NCI-H345 (cell line): Measurements from ENCODE around the gene UTS2.

Experiments
- DNase-seq: peaks from one replicate; lab custom pipeline; 2025; lab: John Stamatoyannopoulos, UW

Gene UTS2, protein sequence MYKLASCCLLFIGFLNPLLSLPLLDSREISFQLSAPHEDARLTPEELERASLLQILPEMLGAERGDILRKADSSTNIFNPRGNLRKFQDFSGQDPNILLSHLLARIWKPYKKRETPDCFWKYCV

DNA sequence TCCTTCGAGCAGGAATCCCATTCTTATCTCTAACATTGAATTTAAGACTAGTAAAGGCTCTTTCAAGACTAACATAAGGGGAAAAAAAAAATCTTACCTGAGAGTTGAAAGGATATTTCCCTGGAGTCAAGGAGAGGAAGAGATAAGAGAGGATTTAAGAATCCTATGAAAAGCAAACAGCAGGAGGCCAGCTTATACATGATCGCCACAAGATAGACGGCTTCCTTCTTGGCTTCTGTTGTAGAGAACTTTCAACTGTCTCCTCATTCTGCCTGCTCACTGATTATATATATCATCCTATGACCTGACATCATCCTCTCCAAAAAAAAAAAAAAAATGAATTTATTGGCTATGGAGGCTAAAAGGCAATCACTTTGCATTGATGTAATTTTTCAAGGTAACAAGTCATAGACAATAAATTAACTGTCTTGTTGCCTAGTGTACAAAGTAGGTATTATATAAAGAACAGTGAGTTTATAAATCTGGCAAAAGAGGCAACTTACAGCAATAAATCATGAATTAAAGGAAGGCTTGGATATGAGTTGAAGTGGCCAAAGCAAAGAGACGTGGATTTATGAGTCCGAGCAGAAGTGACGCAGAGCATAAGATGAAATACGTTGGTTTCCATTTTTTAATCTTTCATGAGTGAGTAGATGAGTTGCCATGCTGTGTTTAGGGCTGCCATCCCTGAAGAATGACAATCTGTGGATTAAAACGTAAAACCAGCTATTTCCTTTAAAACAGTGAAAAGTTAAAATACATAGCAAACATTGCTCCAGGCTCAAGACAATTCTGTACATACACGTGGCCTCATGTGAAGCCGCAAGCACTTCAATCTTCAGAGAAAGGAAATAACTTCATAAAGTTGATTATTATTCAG, at the start of gene UTS2:
Gene UTS2, minus strand, starts transcription at position 262 of the 880 bp plus-strand sequence. Its CDS starts 62 bp downstream, at position 200.
- no peak for DNase-seq

DNA sequence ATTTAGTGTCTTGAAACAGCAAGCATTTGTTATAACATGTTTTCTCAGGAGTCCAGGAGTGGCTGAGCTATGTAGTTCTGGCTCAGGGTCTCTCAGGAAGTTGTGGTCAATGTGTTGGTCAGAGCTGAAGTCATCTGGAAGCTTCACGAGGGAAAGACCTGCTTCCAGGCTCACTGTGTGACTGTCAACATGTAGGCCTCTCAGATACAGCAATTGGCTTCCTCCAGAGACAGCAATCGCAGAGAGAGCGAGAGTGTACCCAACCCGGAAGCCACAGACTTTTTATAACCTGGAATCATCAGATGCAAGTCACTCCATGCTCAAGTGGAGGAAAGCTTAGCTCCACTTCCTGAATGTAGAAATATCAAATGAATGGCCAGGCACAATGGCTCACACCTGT, 46.9 kb upstream of the UTS2 start:
- no peak for DNase-seq

DNA sequence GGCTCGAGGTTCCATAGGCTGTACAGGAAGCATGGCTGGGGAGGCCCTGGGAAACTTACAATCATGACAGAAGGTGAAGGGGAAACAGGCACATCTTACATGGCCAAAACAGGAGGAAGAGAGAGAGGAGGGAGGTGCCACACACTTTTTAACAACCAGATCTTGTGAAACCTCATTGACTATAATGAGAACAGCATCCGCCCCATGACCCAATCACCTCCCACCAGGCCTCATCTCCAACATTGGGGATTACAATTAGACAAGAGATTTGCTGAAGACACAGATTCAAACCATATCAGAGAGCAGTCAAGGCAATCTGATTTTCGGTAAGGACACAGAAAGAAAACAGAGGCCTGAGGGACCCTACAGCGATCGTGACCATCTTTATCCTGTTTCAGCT, 46.1 kb upstream of the UTS2 start:
- no peak for DNase-seq

DNA sequence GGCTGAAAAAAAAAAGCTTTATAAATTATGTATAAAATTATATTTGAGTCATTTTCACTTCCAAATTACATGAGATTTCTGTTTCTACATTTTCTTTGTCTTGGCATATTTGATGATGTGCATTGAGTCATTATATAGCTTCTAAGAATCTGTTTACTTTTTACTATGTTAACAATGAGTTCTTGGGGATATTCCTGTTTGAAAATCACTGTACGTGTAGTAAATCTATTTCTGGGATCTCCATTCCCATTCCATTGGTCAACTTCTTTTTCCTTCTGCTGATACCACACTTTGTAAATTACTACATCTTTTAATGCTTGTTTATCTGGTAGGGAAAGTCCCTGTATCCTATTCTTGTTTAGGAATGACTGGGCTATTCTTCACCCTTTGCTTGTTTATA, 44.1 kb upstream of the UTS2 start:
- no peak for DNase-seq

DNA sequence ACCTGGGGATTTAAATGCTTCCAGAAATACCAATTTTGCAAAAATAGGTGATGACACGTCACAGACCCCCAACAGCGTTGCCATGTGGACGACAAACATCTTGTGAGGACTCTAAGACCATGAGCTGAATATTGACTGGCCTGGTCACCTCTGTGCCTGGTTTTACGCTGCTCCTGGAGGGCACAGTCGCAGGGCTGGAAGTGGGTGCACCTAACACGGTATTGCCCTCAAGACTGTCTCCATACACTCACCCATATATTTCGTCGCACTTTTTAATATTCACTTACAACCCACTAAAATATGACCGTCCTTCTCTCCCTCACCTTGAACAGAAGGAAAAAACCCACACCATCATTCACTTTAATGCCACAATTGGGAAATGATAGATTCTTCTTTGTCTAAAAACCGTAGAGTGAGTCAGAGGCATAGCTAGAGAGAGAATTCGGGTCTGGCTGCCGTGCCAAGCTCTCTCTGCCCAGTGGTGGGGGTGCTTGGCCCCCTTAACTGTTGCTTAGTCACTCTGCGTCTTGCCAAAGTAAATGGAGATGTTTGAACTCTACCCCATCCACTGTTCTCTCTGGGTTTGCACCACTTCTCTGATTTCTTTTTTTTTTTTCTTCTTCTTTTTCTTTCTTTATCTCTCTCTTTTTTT, 40.8 kb upstream of the UTS2 start:
- no peak for DNase-seq

DNA sequence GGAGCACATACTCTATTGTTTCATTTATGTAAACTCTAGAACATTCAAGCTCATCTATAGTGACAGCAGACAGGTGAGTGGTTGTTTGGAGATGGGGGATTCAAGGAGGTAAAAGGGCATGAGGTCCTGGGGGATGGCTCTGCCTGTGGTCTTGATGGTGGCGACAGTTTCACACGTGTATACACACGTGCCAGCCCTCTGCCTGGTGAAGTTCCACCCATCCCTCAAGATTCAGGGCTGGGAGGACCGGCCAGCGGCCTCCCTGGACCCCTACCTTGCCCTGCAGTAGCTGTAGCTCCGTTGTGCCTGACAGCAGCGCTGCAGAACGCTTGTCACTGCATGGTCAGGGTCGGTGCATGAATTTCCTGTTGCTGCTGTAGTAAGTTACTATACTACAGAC, 38.9 kb upstream of the UTS2 start:
- DNase-seq = no peak

DNA sequence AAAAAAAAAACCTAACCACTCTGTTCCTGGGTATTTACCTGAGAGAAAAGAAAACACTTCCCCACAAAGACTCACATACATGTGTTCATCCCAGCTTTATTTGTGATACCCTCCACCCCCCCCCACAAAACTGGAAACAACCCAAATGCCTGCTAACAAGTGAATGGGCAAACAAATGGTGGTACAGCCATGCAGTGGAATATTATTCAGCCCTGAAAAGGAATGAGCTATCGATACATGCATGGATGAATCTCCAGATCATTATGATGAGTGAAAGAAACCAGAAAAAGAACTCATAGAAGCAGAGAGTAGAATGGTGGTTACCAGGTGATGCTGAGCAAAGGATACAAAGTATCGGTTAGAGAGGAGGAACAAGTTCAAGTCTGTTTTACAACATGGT, 38.0 kb upstream of the UTS2 start:
- DNase-seq = no peak

DNA sequence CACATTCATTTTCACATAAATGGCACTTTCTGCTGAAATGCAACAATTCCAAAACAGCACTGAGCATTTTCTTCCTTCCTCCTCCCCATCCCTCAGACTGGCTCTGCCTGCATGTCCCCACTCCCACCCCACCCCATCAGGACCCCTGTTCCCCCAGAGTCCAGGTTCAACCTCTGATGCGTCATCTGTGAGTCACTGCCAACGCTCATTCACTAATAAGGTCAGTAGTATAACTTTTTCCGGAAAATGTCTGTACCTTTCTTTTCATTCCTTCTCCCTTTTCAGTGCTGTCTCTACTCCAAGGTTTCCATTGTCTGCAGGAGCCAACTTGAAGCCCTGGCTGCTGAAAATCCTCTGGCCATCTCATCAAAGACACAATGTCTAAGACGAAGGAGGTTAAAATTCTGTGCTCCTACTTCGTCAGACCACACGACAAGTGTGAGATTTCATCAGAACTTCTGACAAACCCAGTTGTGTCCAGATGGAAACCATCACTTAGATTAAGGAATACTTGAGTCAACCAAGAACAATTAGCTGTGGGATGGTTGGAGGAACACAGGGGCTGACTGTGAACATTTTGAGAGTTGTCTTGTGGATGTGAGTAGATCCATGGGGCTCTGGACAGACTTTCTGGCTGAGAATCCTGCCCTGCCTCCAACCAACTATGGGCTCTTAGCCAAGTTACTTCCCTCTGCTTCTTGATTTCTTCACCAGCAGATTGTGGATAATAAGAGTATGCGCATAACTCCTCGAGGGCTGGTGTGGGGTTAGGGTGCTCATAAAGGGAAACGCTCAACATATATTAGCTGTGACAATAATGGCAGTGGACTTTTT, 35.6 kb upstream of the UTS2 start:
- no peak for DNase-seq

DNA sequence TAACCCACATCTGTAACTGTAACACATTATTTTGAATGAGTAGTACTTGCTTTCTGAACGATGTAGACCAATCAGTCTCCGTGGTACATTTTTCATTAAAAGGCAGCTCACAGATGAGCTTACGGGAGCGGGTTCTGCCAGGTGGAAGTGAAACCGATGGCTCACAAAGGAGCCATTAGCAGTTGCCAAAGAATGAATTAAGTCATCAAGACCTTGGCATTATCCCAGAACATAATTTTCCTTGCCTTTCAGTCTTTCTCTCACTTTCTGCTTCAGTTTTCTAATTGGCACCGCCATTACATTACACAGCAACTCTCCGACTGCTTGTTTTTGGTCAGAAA, 33.5 kb upstream of the UTS2 start:
- DNase-seq = no peak

DNA sequence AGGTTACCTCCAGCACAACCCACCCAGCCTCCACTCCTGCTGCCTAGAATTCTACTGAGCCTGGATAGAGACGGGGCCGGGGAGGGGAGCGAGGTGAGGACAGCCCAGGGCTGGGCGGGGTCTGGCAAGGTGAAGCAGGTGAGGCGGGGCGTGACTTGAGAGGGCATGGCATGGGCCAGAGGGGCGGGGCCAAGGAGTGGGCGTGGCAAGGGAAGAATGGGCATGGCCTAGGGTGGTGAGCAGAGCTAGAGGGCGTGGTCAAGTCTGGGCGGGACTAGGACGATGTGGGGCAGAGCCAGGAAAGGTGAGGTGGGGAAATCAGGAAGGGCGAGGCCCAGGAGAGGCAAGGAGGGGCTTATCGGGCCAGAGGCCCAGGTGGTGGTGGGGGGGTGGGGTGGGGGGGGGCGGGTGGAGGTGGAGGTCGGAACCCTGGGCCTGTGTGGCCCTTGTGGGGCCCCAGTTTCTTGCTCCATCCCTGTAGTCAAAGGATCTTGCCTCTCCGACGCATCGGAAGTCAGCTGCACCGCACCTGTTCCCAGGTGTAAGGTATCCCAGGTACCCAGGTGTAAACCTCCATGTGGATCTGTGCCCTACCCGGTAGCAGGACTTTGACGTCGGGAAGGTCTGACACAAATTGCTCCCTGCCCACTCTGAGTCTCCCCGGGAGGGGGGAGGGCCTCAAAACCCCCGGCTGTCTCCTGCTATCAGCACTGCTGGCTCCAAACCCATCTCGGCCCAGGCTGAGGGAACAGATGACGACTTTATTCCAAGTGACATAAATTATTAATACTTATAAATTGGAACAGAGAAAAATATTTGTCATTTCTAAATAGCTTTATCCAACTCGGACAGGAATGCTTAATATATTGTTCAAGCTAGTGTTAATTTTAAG, 32.9 kb upstream of the UTS2 start:
- DNase-seq = no peak

DNA sequence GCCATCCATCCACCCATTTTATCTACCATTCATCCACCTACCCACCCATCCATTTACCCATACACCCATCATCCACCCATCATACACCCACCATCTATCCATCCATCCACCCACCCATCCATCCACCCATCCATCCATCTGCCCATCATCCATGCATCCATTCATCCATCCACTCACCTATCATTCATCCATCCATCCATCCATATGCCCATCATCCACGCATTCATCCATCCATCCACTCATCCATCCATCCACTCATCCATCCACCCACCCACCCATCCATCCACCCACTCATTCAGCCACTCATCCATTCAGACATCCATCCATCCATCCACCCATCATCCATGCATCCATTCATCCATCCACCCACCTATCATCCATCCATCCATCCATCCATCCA, 31.9 kb upstream of the UTS2 start:
- no peak for DNase-seq

DNA sequence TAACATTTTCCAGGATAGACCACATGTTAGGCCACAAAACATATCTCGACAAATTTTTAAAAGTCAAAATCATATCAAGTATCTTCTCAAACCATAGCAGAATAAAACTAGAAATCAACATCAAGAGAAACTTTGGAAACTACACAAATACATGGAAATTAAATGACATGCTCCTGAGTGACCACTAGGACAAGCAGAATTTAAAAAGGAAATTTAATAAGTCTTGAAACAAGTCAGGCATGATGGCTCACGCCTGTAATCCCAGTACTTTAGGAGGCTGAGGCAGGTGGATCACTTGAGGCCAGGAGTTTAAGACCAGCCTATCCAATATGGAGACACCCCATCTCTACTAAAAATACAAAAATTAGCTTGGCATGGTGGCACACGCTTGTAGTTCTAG, 26.4 kb upstream of the UTS2 start:
- DNase-seq = no peak

DNA sequence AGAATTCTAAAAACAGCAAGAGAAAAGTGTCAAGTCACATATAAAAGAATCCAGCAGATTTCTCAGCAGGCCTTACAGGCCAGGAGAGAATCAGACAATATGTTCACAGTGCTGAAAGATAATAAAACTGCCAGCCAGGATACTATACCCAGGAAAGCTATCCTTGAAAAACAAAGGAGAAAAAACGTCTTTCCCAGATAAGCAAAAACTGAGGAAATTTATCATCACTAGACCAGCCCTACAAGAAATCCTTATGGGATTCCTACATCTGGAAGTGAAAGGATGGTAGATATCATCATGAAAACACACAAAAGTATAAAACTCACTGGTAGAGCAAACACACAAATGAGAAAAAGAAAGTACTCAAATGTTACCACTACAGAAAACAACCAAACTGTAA, 25.2 kb upstream of the UTS2 start:
- DNase-seq = no peak

DNA sequence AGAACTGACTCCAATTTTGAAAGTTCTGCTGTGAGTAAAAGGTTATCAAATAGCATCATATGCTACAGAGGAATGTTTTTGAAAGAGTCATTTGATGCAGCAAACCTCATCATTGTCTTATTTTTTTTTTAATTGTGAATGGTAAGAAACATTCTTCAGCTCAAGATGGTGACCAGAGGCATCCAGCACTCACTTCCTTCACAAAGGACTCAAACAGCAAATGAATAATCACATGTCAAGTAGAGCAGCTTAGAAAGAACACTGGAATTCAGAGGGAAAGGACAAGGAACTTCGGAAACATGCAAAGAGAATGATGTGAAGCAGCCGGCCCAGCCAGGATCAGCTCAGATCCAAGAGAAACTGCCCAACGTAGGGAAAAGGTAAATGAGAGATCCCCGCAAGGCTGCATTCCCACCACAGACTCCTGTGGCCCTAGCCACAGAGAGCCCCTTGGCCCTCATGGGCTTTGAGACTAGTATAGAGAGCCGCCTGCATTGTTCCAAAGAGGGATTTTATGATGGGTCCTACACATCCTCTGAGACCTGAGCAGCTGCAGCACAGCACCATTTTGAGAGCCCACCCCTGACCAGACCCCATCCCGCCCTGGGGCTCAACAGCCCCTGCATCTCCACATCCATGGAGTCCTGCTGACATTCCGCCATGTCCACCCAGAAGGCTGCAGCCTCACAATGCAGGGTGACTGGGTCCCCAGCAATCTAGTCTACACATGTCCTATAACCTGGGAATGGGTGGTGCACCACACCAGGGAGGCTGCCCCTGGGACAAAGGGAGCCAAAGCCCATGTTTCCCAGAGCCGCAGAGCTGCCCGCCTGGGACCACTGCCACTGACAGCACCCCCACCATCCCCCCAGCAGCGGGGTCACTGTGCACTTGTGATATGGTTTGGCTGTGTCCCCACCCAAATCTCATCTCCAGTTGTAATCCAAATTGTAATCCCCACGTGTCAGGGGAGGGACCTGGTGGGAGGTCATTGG, 21.2 kb upstream of the UTS2 start:
- no peak for DNase-seq

DNA sequence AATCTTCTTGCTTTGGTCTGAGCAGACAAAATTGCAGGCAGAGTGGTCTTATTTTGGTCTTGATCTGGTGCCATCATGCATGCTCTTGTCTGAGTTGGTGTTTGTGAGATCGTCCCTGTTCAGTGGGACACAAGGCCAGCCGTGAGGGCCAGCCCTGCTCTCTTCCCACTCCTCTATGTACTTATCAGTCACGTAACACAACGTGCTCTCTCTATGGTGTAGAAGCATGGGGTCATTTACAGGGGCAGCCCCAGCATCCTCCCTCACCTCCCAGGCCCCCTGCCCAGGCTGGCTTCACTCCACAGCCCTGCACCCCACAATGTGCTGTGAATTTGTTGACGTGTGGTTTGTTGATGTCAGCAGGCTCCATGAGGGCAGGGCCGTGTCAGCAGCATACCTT, 18.3 kb upstream of the UTS2 start:
- no peak for DNase-seq

DNA sequence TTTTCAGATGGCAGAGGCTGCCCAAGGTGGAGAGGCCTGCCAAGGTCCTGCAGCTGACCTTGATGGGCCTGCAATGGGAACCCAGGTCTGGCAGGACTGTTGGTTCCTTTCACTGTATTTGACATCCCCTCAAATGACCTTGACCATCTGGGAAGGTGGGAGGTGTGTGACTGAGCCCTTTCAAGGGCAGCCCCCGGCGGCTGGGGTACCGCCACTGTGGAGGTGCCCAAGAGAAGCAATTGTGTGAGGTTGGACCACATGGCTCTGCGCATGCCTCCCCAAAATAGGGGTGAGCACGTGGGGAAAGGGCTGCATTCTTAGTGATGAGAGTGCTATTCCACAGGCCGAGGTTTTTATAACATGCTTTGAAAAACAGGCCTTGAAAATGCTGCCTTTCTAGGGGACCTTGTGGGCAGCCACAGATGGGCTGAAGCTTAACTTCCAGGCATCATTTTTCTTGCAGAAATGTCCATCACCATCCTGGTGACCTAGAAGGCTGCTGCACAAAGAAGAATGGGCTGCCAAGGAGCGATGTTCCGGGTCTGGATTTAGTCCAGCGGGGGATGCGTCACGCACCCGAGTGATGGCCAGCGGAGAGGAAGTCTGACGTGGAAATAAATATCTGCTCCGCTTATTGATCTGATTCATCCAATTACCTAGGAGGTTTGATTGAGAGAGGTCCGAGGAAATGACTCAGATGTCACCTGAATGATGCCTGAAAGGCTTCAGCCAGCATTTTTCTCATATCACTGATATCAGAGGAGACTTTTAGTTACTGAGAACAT, 16.5 kb upstream of the UTS2 start:
- no peak for DNase-seq

DNA sequence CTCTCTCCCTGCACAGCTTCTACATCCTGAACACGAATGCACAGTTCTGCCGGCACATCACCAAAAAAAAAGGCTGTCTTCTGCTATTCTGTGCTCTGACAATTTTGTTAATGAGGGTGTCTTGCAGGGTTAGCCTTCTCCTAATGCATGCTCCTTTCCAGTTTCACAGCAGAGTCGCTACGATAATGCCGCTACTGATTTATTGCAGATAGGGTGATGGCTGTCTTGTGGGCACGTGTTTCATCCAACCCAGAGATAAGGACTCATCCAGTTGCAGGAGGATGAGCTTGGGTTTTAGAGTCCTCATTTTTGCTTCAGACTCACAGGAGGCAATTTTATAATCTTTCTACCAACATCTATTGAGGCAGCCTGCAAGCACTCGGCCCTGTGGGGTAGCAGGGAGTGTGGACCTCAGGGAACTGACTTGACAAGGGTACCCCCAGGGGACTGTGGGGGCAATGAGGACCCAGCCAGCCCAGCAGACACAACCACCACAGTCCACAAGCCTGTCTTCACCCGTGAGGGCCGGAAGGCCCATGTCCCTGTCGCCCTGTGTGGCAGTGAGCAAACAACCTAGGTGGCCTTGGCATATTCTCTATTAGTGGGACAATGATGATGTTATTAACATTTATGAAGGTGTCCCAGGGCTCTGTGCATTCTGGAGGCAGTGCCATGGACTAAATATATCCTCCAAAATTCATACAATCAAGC, 15.4 kb upstream of the UTS2 start:
- DNase-seq = no peak

DNA sequence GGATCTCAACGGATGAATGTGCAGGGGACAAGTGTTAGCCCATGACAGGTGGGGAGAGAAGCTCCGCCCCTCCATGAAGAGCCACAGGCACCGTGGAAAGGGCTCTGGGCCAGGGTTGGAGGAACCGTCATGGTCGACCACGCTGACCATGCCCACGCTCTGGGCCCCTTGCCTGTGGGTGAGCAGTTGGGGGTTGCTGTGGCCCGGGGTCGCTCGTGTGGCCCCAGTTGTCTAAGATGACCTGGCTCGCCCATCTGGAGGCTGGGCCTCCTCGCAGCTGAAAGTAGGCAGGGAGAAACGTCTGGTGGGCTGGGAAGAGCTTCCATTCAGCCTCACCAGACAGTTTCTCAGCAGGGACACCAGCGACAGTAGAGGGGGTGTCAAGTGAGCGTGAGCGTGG, 13.1 kb upstream of the UTS2 start:
- no peak for DNase-seq
